Liver (tissue), 9 donors: Measurements from ENCODE around the gene TTYH3. TPM values are rescaled to one million over a fixed set of nuclear protein-coding genes. Genes with fewer than 3 reads are reported as not detected.

Source experiments
- DNase-seq: peaks from one replicate; pipeline ENCODE4 v3.0.0-alpha.2; 2017; ENCODE audit warnings: low spot score
- H3K27ac ChIP-seq, 2 donors: one replicate each; pipeline ENCODE4 v1.7.0; 2013; ENCODE audit warnings: inconsistent platforms in 2 of 2, low read length in 2 of 2, control low read depth in 1 of 2, low read depth in 1 of 2, mild to moderate bottlenecking in 1 of 2
- H3K27me3 ChIP-seq, 4 donors: one replicate each; pipeline versions ENCODE4 v1.6.1 to v1.7.0; 2013; ENCODE audit warnings: low read length in 3 of 4, inconsistent platforms in 1 of 4, mild to moderate bottlenecking in 1 of 4, moderate library complexity in 1 of 4; ENCODE audit not compliant: control insufficient read depth in 4 of 4, insufficient read depth in 4 of 4
- H3K36me3 ChIP-seq, 4 donors: one replicate each; pipeline versions ENCODE4 v1.6.1 to v1.7.0; 2013; ENCODE audit warnings: low read length in 3 of 4, mild to moderate bottlenecking in 3 of 4, low read depth in 1 of 4, moderate library complexity in 1 of 4; ENCODE audit not compliant: control insufficient read depth in 4 of 4, insufficient read depth in 3 of 4
- H3K4me1 ChIP-seq, 4 donors: one replicate each; pipeline versions ENCODE4 v1.6.1 to v1.7.0; 2013; ENCODE audit warnings: low read length in 3 of 4, mild to moderate bottlenecking in 3 of 4, moderate library complexity in 1 of 4; ENCODE audit not compliant: control insufficient read depth in 4 of 4, insufficient read depth in 4 of 4
- H3K4me3 ChIP-seq, 3 donors: one replicate each; pipeline versions ENCODE4 v1.6.1 to v1.7.0; 2013; ENCODE audit warnings: low read length in 3 of 3, control low read depth in 1 of 3, low read depth in 1 of 3, mild to moderate bottlenecking in 1 of 3
- H3K9ac ChIP-seq, 2 donors: one replicate each; pipeline ENCODE4 v1.7.0; 2013; ENCODE audit warnings: low read length in 2 of 2, mild to moderate bottlenecking in 2 of 2, moderate library complexity in 2 of 2, control low read depth in 1 of 2, low read depth in 1 of 2
- H3K9me3 ChIP-seq, 4 donors: one replicate each; pipeline versions ENCODE4 v1.6.1 to v1.7.0; 2013; ENCODE audit warnings: low read length in 3 of 4; ENCODE audit not compliant: control insufficient read depth in 4 of 4
- EGR1 ChIP-seq, 2 donors: IDR thresholded peaks; 2 replicates each; pipeline ENCODE4 v1.6.1; 2016 to 2018; ENCODE audit warnings: antibody characterized with exemption in 2 of 2, low read depth in 2 of 2
- FOXA1 ChIP-seq: IDR thresholded peaks from 2 replicates; pipeline ENCODE4 v1.6.1; 2016; ENCODE audit warnings: antibody characterized with exemption
- HNF4A ChIP-seq, 2 donors: conservative IDR thresholded peaks; 2 replicates each; pipeline ENCODE4 v1.6.1; 2016; ENCODE audit warnings: antibody characterized with exemption in 2 of 2, mild to moderate bottlenecking in 2 of 2
- HNF4G ChIP-seq: IDR thresholded peaks from 2 replicates; pipeline ENCODE4 v1.6.1; 2016; ENCODE audit warnings: antibody characterized with exemption
- JUND ChIP-seq, 2 donors: IDR thresholded peaks; 2 replicates each; pipeline ENCODE4 v1.6.1; 2016; ENCODE audit warnings: antibody characterized with exemption in 2 of 2
- NR2F2 ChIP-seq: IDR thresholded peaks from 2 replicates; pipeline ENCODE4 v1.6.1; 2016; ENCODE audit warnings: antibody characterized with exemption
- SP1 ChIP-seq: IDR thresholded peaks from 2 replicates; pipeline ENCODE4 v1.6.1; 2018; ENCODE audit warnings: antibody characterized with exemption, mild to moderate bottlenecking
- TAF1 ChIP-seq: conservative IDR thresholded peaks from 2 replicates; pipeline ENCODE4 v1.6.1; 2016; ENCODE audit warnings: antibody characterized with exemption, mild to moderate bottlenecking
- WGBS: extraction: QIAGEN DNeasy Blood & Tissue Kit; methylation state at CpG from one replicate; pipeline ENCODE4 v1.1.7; 2013; 5-methylcytosine and 5-hydroxymethylcytosine counted together
- polyA plus RNA-seq, 2 donors: library from polyadenylated mRNA; stranded (reverse) in 1 of 2; unstranded in 1 of 2; fragments of 200-250 nt in 1 of 2; fragments of >200 nt in 1 of 2; fragmentation: Nextera tagmentation in 1 of 2; extraction: Ambion mirVana in 1 of 2; gene quantifications; one replicate each; pipeline versions ENCODE4 v1.2.1 to v1.2.3, GENCODE V29; 2013 to 2015
- total RNA-seq, 2 donors: library from RNA; depleted of rRNA; stranded (reverse); fragments of >200 nt; gene quantifications; one replicate each; pipeline ENCODE4 v1.2.3, GENCODE V29; 2014
- TF ChIP-seq, protein P1 (sequence below): IDR thresholded peaks from 2 replicates; pipeline ENCODE4 v1.6.1; 2016; ENCODE audit warnings: antibody characterized with exemption
- TF ChIP-seq, protein P2 (sequence below): IDR thresholded peaks from 2 replicates; pipeline ENCODE4 v1.6.1; 2016; ENCODE audit warnings: antibody characterized with exemption, mild to moderate bottlenecking
- TF ChIP-seq, protein P3 (sequence below): fragments of 150-350 bp; IDR thresholded peaks from 2 replicates; pipeline ENCODE4 v1.5.1; 2017; ENCODE audit warnings: improper control_type of control experiment, low read depth, low read length; ENCODE audit not compliant: missing input control
- TF ChIP-seq, protein P4 (sequence below): IDR thresholded peaks from 2 replicates; pipeline ENCODE4 v1.6.1; 2016; ENCODE audit warnings: antibody characterized with exemption
- donor health status: healthy.
- donor health status: healthy.
- donor health status: healthy.
- donor health status: healthy.
- donor health status: healthy.

TTYH3 gene
- total and polyA plus RNA-seq, 4 donors = 8.2 to 19.6 (median 17.4) TPM

DNA sequence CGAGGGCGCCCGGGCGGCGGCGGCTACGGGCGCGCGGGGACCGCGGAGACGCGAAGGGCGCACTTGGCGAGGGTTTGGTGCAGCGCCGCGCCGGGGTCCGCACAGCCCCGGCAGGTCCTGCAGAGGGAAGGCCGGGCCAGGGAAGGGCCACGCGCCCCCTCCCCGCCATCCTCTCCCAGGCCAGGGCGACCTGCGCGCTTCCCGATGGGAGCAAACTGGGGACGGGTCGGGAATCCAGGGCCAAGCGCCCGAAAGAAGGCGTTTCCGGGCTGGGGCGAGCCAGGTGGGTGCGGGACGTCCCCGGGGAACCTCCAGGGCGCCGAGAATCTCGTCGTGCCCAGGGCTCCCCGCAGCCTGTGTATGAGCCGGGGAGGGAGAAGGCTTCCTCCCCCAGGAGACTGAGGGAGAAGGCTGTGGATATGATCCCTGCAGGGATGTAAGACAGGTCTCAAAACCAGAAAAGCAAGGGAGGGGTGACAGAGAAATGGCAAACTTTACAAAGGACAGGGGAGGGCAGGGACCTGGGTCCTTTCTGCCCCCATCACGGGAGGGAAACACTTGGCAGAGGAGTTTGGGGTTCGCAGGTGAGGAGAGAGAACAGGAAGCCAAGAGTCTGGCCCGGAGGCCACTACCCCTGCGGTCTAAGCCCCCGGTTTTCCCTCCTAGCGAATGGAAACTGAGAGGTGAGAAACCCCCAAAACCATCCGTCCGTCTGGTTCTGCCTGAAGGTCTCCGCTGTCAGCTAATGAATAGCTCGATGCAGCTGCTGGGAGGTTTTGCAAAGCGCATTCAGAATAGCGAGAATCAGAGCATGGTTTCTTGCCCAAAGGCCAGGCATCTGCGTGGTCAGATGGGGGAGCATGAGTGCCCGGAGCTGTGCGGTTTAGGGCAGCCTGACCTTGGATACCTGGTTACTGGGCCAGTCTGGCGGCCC is 56.9 kb downstream of the TTYH3 start (continued):
- TF ChIP-seq TAF1 (no peak), HNF4G (no peak)
- TF ChIP-seq, protein P1, sequence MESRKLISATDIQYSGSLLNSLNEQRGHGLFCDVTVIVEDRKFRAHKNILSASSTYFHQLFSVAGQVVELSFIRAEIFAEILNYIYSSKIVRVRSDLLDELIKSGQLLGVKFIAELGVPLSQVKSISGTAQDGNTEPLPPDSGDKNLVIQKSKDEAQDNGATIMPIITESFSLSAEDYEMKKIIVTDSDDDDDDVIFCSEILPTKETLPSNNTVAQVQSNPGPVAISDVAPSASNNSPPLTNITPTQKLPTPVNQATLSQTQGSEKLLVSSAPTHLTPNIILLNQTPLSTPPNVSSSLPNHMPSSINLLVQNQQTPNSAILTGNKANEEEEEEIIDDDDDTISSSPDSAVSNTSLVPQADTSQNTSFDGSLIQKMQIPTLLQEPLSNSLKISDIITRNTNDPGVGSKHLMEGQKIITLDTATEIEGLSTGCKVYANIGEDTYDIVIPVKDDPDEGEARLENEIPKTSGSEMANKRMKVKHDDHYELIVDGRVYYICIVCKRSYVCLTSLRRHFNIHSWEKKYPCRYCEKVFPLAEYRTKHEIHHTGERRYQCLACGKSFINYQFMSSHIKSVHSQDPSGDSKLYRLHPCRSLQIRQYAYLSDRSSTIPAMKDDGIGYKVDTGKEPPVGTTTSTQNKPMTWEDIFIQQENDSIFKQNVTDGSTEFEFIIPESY = no peak

DNA sequence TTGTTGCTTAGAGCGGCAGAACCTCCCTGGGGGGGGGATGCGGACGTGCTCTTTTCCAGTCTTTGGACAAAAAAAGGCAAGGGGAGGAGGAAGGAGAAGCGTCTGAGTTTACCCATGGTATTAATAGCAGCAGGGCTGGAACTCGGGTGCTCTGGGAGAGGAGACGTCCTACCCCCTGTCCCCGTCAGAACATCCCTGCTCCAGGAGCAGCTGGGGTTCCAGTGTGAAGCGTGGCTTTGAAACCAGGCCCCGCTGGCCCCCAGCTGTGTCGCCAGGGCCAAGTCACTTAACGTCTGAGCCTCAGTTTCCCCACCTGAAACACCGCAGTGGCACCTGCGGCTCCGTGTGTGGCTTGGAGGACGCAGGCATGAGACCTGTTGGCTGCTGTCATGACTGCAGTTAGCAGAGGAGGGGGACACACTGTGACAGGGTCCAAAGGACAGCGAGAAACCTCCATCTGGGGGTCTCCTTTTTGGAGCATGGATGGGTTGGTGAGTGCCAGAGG is 57.6 kb downstream of the TTYH3 start:
- no peak overlapping the region for H3K9ac ChIP-seq
- no peak for DNase-seq
- H3K36me3 ChIP-seq = no peaks in the 10 kb centered on the region

More for the DNA sequence above, 57.6 kb downstream of the TTYH3 start:
- TF ChIP-seq HNF4G = no peak
- TF ChIP-seq, protein P2, sequence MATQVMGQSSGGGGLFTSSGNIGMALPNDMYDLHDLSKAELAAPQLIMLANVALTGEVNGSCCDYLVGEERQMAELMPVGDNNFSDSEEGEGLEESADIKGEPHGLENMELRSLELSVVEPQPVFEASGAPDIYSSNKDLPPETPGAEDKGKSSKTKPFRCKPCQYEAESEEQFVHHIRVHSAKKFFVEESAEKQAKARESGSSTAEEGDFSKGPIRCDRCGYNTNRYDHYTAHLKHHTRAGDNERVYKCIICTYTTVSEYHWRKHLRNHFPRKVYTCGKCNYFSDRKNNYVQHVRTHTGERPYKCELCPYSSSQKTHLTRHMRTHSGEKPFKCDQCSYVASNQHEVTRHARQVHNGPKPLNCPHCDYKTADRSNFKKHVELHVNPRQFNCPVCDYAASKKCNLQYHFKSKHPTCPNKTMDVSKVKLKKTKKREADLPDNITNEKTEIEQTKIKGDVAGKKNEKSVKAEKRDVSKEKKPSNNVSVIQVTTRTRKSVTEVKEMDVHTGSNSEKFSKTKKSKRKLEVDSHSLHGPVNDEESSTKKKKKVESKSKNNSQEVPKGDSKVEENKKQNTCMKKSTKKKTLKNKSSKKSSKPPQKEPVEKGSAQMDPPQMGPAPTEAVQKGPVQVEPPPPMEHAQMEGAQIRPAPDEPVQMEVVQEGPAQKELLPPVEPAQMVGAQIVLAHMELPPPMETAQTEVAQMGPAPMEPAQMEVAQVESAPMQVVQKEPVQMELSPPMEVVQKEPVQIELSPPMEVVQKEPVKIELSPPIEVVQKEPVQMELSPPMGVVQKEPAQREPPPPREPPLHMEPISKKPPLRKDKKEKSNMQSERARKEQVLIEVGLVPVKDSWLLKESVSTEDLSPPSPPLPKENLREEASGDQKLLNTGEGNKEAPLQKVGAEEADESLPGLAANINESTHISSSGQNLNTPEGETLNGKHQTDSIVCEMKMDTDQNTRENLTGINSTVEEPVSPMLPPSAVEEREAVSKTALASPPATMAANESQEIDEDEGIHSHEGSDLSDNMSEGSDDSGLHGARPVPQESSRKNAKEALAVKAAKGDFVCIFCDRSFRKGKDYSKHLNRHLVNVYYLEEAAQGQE = no peak
- TF ChIP-seq FOXA1 = no peak
- no peak for TF ChIP-seq SP1
- TF ChIP-seq NR2F2 = no peak
- TF ChIP-seq, protein P3, sequence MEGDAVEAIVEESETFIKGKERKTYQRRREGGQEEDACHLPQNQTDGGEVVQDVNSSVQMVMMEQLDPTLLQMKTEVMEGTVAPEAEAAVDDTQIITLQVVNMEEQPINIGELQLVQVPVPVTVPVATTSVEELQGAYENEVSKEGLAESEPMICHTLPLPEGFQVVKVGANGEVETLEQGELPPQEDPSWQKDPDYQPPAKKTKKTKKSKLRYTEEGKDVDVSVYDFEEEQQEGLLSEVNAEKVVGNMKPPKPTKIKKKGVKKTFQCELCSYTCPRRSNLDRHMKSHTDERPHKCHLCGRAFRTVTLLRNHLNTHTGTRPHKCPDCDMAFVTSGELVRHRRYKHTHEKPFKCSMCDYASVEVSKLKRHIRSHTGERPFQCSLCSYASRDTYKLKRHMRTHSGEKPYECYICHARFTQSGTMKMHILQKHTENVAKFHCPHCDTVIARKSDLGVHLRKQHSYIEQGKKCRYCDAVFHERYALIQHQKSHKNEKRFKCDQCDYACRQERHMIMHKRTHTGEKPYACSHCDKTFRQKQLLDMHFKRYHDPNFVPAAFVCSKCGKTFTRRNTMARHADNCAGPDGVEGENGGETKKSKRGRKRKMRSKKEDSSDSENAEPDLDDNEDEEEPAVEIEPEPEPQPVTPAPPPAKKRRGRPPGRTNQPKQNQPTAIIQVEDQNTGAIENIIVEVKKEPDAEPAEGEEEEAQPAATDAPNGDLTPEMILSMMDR = no peak
- TF ChIP-seq HNF4A (conservative IDR thresholded peaks at IDR 0.05) = no peak
- TF ChIP-seq EGR1 (IDR thresholded peaks at IDR 0.05; ENCODE audit: low read depth in 2 of 2) = no peak
- TF ChIP-seq JUND (IDR thresholded peaks at IDR 0.05) = no peak
- TF ChIP-seq, protein P4, sequence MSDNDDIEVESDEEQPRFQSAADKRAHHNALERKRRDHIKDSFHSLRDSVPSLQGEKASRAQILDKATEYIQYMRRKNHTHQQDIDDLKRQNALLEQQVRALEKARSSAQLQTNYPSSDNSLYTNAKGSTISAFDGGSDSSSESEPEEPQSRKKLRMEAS = no peak
- TF ChIP-seq, protein P1 = no peak
- H3K27me3 ChIP-seq = peaks cover 0 to 2% (median 0%) of the 10 kb centered on the region in 4 donors
- 62% methylated on average over 16 of the region's 16 CpGs for whole genome bisulfite sequencing
- peaks cover 2 to 16% (median 11%) of the 10 kb centered on the region in 4 donors for H3K4me1 ChIP-seq
- H3K9me3 ChIP-seq = no peaks in the 10 kb centered on the region
- H3K4me3 ChIP-seq = no peak overlapping the region
- no peak overlapping the region for H3K27ac ChIP-seq
